ENCODE results near the gene HYAL4.
"Not testable (repeated sequence)": the region's sequence is repeated elsewhere in the genome, so short reads cannot be mapped to it uniquely, and the experiment has no call there.

HYAL4 gene

GRCh38 chr7:123864966-123865365 is 20.0 kb downstream of the HYAL4 start:
- Mint-ChIP-seq H3K36me3 (no peaks in the 10 kb centered on the region), H3K4me1 (no peaks in the 10 kb centered on the region), H3K27ac (no peak overlapping the region), H3K9me3 (no peaks in the 10 kb centered on the region), H3K4me3 (no peak overlapping the region), H3K27me3 (no peaks in the 10 kb centered on the region)

- no peaks in the 10 kb centered on the region for H3K9me3 Mint-ChIP-seq
- H3K36me3 Mint-ChIP-seq = no peaks in the 10 kb centered on the region
- H3K4me1 Mint-ChIP-seq = no peaks in the 10 kb centered on the region
- H3K27ac Mint-ChIP-seq = no peak overlapping the region
- no peak overlapping the region for H3K4me3 Mint-ChIP-seq
- H3K27me3 Mint-ChIP-seq = no peaks in the 10 kb centered on the region
These were observed 20.6 kb downstream of the HYAL4 start for GRCh38 chr7:123865517-123866117.

- Mint-ChIP-seq H3K4me3 (no peak overlapping the region), H3K9me3 (no peaks in the 10 kb centered on the region), H3K4me1 (no peaks in the 10 kb centered on the region), H3K36me3 (no peaks in the 10 kb centered on the region), H3K27ac (no peak overlapping the region), H3K27me3 (no peaks in the 10 kb centered on the region)
These were observed 22.3 kb downstream of the HYAL4 start for GRCh38 chr7:123867225-123867624.

- Mint-ChIP-seq H3K27ac (no peak overlapping the region), H3K4me3 (no peak overlapping the region)
These were observed 27.3 kb downstream of the HYAL4 start for GRCh38 chr7:123871998-123872867.

GRCh38 chr7:123872908-123873307 is 27.9 kb downstream of the HYAL4 start:
- H3K27ac Mint-ChIP-seq = no peak overlapping the region
- no peaks in the 10 kb centered on the region for H3K36me3 Mint-ChIP-seq
- H3K9me3 Mint-ChIP-seq = no peaks in the 10 kb centered on the region
- H3K4me1 Mint-ChIP-seq = no peaks in the 10 kb centered on the region
- H3K27me3 Mint-ChIP-seq = peaks cover 2% of the 10 kb centered on the region
- H3K4me3 Mint-ChIP-seq = no peak overlapping the region

More at GRCh38 chr7:123871998-123872867, 27.3 kb downstream of the HYAL4 start:
- H3K9me3 Mint-ChIP-seq = no peaks in the 10 kb centered on the region
- peaks cover 2% of the 10 kb centered on the region for H3K27me3 Mint-ChIP-seq
- no peaks in the 10 kb centered on the region for H3K36me3 Mint-ChIP-seq
- H3K4me1 Mint-ChIP-seq = no peaks in the 10 kb centered on the region

GRCh38 chr7:123876557-123877256 is 31.7 kb downstream of the HYAL4 start:
- H3K36me3 Mint-ChIP-seq = no peaks in the 10 kb centered on the region
- H3K9me3 Mint-ChIP-seq = no peaks in the 10 kb centered on the region
- H3K4me3 Mint-ChIP-seq = no peak overlapping the region
- H3K27me3 Mint-ChIP-seq = peaks cover 3% of the 10 kb centered on the region
- H3K4me1 Mint-ChIP-seq = no peaks in the 10 kb centered on the region
- H3K27ac Mint-ChIP-seq = no peak overlapping the region

- Mint-ChIP-seq H3K36me3 (no peaks in the 10 kb centered on the region), H3K27ac (no peak overlapping the region), H3K9me3 (no peaks in the 10 kb centered on the region), H3K27me3 (peaks cover 7% of the 10 kb centered on the region), H3K4me3 (no peak overlapping the region), H3K4me1 (no peaks in the 10 kb centered on the region)
These were observed 34.7 kb downstream of the HYAL4 start for GRCh38 chr7:123879628-123880027.

- Mint-ChIP-seq H3K36me3 (no peaks in the 10 kb centered on the region), H3K4me1 (no peaks in the 10 kb centered on the region), H3K4me3 (no peak overlapping the region), H3K27me3 (peaks cover 5% of the 10 kb centered on the region), H3K9me3 (no peaks in the 10 kb centered on the region), H3K27ac (no peak overlapping the region)
These were observed 36.3 kb downstream of the HYAL4 start for GRCh38 chr7:123881300-123881699.

GRCh38 chr7:123883154-123883553 is 38.2 kb downstream of the HYAL4 start:
- Mint-ChIP-seq H3K27me3 (peaks cover 8% of the 10 kb centered on the region), H3K36me3 (no peaks in the 10 kb centered on the region), H3K4me1 (no peaks in the 10 kb centered on the region), H3K4me3 (no peak overlapping the region), H3K9me3 (no peaks in the 10 kb centered on the region), H3K27ac (no peak overlapping the region)

GRCh38 chr7:123888192-123888591 is 43.2 kb downstream of the HYAL4 start:
- no peaks in the 10 kb centered on the region for H3K36me3 Mint-ChIP-seq
- H3K4me1 Mint-ChIP-seq = no peaks in the 10 kb centered on the region
- H3K27me3 Mint-ChIP-seq = peaks cover 9% of the 10 kb centered on the region
- no peak overlapping the region for H3K27ac Mint-ChIP-seq
- H3K9me3 Mint-ChIP-seq = peaks cover 5% of the 10 kb centered on the region
- H3K4me3 Mint-ChIP-seq = no peak overlapping the region

GRCh38 chr7:123894753-123895152 is 49.8 kb downstream of the HYAL4 start:
- H3K27ac Mint-ChIP-seq, H3K36me3 Mint-ChIP-seq: not testable (repeated sequence)

DNA sequence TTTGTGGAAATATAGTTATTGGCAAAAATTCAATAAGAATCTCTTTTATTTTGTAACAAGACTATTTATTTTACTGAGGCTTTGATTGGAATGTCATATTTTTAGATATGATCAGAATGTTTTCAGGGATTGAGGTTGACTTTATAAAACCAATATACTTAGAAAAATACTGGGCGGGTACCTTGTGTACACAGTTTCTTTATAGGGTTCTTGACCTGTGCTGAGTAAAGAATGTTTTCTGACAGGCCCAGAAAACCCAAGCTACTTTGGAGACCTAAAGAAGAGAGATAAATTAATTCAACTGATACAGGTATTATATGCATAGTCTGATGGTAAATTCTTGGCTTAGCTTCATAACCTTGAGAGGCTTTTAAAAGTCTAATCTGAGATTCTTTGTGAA is 56.1 kb downstream of the HYAL4 start:
- H3K36me3 Mint-ChIP-seq = peaks cover 2% of the 10 kb centered on the region
- H3K9me3 Mint-ChIP-seq = peaks cover 4% of the 10 kb centered on the region
- peaks cover 3% of the 10 kb centered on the region for H3K27me3 Mint-ChIP-seq
- H3K4me3 Mint-ChIP-seq = no peak overlapping the region
- H3K4me1 Mint-ChIP-seq = no peaks in the 10 kb centered on the region
- H3K27ac Mint-ChIP-seq = no peak overlapping the region

More at GRCh38 chr7:123894753-123895152, 49.8 kb downstream of the HYAL4 start:
- not testable (repeated sequence) for H3K27me3 Mint-ChIP-seq, H3K4me1 Mint-ChIP-seq, H3K4me3 Mint-ChIP-seq
- peaks cover 14% of the 10 kb centered on the region for H3K9me3 Mint-ChIP-seq

- peaks cover 2% of the 10 kb centered on the region for H3K36me3 Mint-ChIP-seq
- no peak overlapping the region for H3K4me3 Mint-ChIP-seq
- H3K9me3 Mint-ChIP-seq = peaks cover 6% of the 10 kb centered on the region
- no peak overlapping the region for H3K27ac Mint-ChIP-seq
- peaks cover 3% of the 10 kb centered on the region for H3K27me3 Mint-ChIP-seq
- H3K4me1 Mint-ChIP-seq = no peaks in the 10 kb centered on the region
These were observed 60.7 kb downstream of the HYAL4 start for GRCh38 chr7:123905714-123906113.

GRCh38 chr7:123916240-123916724 is 71.3 kb downstream of the HYAL4 start:
- no peaks in the 10 kb centered on the region for H3K4me1 Mint-ChIP-seq
- H3K36me3 Mint-ChIP-seq = no peaks in the 10 kb centered on the region
- peaks cover 4% of the 10 kb centered on the region for H3K27me3 Mint-ChIP-seq
- no peak overlapping the region for H3K27ac Mint-ChIP-seq
- no peaks in the 10 kb centered on the region for H3K9me3 Mint-ChIP-seq
- no peak overlapping the region for H3K4me3 Mint-ChIP-seq

DNA sequence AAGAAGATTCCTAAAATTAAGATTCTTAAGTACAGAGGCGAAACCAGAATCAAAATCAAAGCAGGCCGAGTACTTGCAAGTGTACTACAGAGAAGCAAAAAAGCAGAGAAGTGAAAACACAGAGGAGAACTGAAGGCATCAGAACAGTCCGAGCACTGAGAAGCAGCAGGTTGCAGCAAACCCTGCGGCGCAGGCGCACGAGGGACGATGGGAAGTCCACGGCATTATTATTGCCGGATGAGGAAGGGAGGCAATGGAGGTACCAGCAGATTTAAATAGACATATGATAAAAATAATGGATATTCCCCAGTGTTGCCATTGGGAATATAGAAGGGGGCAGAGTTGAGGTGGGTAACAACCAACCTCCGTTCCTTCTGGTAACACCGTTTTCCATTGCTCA is 72.9 kb downstream of the HYAL4 start:
- Mint-ChIP-seq H3K9me3 (no peaks in the 10 kb centered on the region), H3K4me1 (no peaks in the 10 kb centered on the region), H3K27ac (no peak overlapping the region), H3K27me3 (peaks cover 4% of the 10 kb centered on the region), H3K36me3 (no peaks in the 10 kb centered on the region), H3K4me3 (no peak overlapping the region)

DNA sequence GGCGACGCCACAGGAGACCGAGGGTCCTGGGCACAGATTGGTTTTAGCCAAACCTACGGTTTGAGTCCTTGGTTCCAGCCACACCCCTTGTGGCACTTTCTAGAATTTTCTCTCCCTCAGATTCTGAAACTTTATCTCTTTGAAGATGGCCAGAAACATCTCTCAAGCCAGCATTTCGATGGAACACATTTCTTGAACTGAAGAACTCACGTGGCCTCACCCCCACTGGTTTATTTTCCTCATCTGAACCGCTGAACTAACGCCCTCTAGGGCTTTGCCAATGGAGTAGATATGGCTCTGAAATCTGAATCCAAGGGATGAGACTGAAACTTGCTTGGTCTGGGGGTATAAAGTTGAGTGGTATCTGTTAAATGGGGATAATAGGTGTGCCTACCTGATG is 73.3 kb downstream of the HYAL4 start:
- no peak overlapping the region for H3K4me3 Mint-ChIP-seq
- H3K4me1 Mint-ChIP-seq = no peaks in the 10 kb centered on the region
- no peak overlapping the region for H3K27ac Mint-ChIP-seq
- no peaks in the 10 kb centered on the region for H3K36me3 Mint-ChIP-seq
- H3K27me3 Mint-ChIP-seq = peaks cover 4% of the 10 kb centered on the region
- H3K9me3 Mint-ChIP-seq = no peaks in the 10 kb centered on the region

Data from activated naive CD4-positive, alpha-beta T cell treated with anti-CD3 and anti-CD28 coated beads, Interleukin-2, amount 50 U/mL, for 24 hours (primary cell).